ENCODE measurements around the gene THRSP. TPM values are rescaled to one million over a fixed set of nuclear protein-coding genes. Genes with fewer than 3 reads are reported as not detected.

THRSP gene
- total and polyA plus RNA-seq, 2 of the 4 experiments (the other 2 are of a cell fraction), result not detected

DNA sequence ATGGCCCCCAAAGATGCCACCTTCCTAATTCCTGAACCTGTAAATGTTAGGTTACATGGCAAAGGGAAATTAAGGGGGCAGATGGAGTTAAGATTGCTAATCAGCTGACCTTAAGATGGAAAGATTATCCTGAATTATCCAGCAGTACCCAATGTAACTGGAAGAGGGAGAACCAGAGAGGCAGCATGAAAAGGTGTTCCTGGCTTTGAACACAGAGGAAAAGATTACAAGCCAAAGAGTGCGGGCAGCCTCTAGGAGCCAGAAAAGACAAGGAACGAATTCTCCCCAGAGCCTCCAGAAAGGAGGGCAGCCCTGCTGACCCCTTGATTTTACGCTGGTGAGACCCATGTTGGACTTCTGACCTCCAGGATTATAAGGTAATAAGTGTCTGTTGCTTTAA, 15.1 kb upstream of the THRSP start:
- CTCF ChIA-PET, result no interaction called here
- intact Hi-C loops (cut with micrococcal nuclease) (no loop called here), in situ Hi-C loops (cut with MboI; ENCODE audit: low sequenced_read_pairs) (no loop called here), dilution Hi-C loops (cut with HindIII; ENCODE audit: low sequenced_read_pairs, unreplicated experiment) (no loop called here)
- H2BK15ac ChIP-seq (ENCODE audit: low read depth, low read length), result no peak overlapping the region
- peaks cover 3 to 7% of the 10 kb centered on the region in 2 experiments; a peak in 2 of 4 replicates for H3K79me1 ChIP-seq (ENCODE audit: low read depth in 1 of 2, low read length in 2 of 2)
- H2BK5ac ChIP-seq (ENCODE audit: low read depth, low read length, poor library complexity, severe bottlenecking), result no peak overlapping the region
- H3K4me1 ChIP-seq (ENCODE audit: control insufficient read depth, insufficient read depth, low read length), result peaks cover 26% of the 10 kb centered on the region
- peaks cover 18% of the 10 kb centered on the region for H3K9me1 ChIP-seq (ENCODE audit: insufficient read depth, low read length)
- 0 out of 2 replicates have a peak overlapping the region, but pooled peaks have one; percentile 24 for H2BK20ac ChIP-seq (ENCODE audit: low read depth, low read length)
- WGBS, 2 experiments (ENCODE audit: extremely low coverage in 2 of 2, insufficient read length in 1 of 2), result no CpG with 5 or more reads among the region's 3 CpGs
- no peak overlapping the region for H3K18ac ChIP-seq (ENCODE audit: low read depth, low read length)
- no peaks in the 10 kb centered on the region for H3K36me3 ChIP-seq (ENCODE audit: control insufficient read depth, insufficient read depth, low read length)
- ATAC-seq (ENCODE audit: low read depth) (no peak), DNase-seq (no peak)
- H3K27ac ChIP-seq (ENCODE audit: insufficient read depth, low read length), result no peak overlapping the region
- H3K23ac ChIP-seq (ENCODE audit: low read depth, low read length), result no peak overlapping the region
- H4K20me1 ChIP-seq (ENCODE audit: insufficient read depth, low read length), result no peaks in the 10 kb centered on the region
- H3K4me2 ChIP-seq (ENCODE audit: low read depth, low read length), result no peak overlapping the region
- H4K8ac ChIP-seq (ENCODE audit: low read depth in 2 of 2, low read length in 2 of 2), result no peak overlapping the region
- no peak overlapping the region for H4K5ac ChIP-seq (ENCODE audit: low read depth, low read length)
- no peak overlapping the region for H3K56ac ChIP-seq (ENCODE audit: extremely low read depth, insufficient read depth, low read length)
- H3K9me3 ChIP-seq (ENCODE audit: control insufficient read depth, insufficient read depth, low read length), result no peaks in the 10 kb centered on the region
- H4K91ac ChIP-seq (ENCODE audit: insufficient read depth, low read depth, low read length), result no peak overlapping the region
- H2BK120ac ChIP-seq (ENCODE audit: low read depth, low read length), result no peak overlapping the region
- no peak overlapping the region for H2AK9ac ChIP-seq (replicated peaks; ENCODE audit: low read depth, low read length, poor library complexity)
- H3K14ac ChIP-seq (replicated peaks; ENCODE audit: low read depth, low read length), result no peak overlapping the region
- peak overlapping the region; percentile 48; the same call in 1 of the 2 replicates for H3K4ac ChIP-seq (ENCODE audit: low read depth, low read length)
- TF ChIP-seq ELK1 (IDR thresholded peaks at IDR 0.05; ENCODE audit: borderline replicate concordance, low read depth, low read length) (no peak), RCOR1 (IDR thresholded peaks at IDR 0.05; ENCODE audit: insufficient replicate concordance, low read length) (no peak), MAZ (IDR thresholded peaks at IDR 0.05; ENCODE audit: borderline replicate concordance, low read depth, low read length) (no peak), POLR2A (IDR thresholded peaks at IDR 0.05; ENCODE audit: low read depth, low read length) (no peak), USF2 (IDR thresholded peaks at IDR 0.05; ENCODE audit: low read depth, low read length) (no peak), FOS (IDR thresholded peaks at IDR 0.05; ENCODE audit: low read depth, low read length) (no peak), CHD1 (IDR thresholded peaks at IDR 0.05; ENCODE audit: low read depth, low read length) (no peak), RFX5 (IDR thresholded peaks at IDR 0.05; ENCODE audit: low read depth, low read length) (no peak), BHLHE40 (IDR thresholded peaks at IDR 0.05; ENCODE audit: low read depth, low read length) (no peak), MAFK (IDR thresholded peaks at IDR 0.05; ENCODE audit: low read depth, low read length) (no peak), SMC3 (IDR thresholded peaks at IDR 0.05; ENCODE audit: low read depth, low read length) (no peak), CEBPB (IDR thresholded peaks at IDR 0.05; ENCODE audit: low read depth, low read length) (no peak), MXI1 (IDR thresholded peaks at IDR 0.05; ENCODE audit: borderline replicate concordance, low read depth, low read length) (no peak), CTCF (conservative IDR thresholded peaks at IDR 0.05; ENCODE audit: low read depth, low read length) (no peak), RAD21 (IDR thresholded peaks at IDR 0.05; ENCODE audit: low read length) (no peak), NFE2L2 (IDR thresholded peaks at IDR 0.05; ENCODE audit: low read depth, low read length) (no peak)
- no peaks in the 10 kb centered on the region for H3K27me3 ChIP-seq (ENCODE audit: control insufficient read depth, insufficient read depth, low read length)
- no peak overlapping the region for H2AK5ac ChIP-seq (ENCODE audit: low read depth, low read length)
- H2AFZ ChIP-seq (replicated peaks; ENCODE audit: low read length, poor library complexity), result no peak overlapping the region
- POLR2A ChIA-PET (ENCODE audit: unreplicated experiment), result interaction anchor here (0.6 kb wide), 1 partner anchor 61 kb away, joined by 3 read pairs; no protein-coding TSS in a partner anchor
- H3K9ac ChIP-seq (ENCODE audit: low read depth, low read length), result no peak overlapping the region
- BruUV-seq (replicated peaks), result no TSS peak
- no peak overlapping the region for H3K4me3 ChIP-seq (ENCODE audit: insufficient read depth, low read depth, low read length)

Measured in IMR-90 (cell line).